Progenitor cell of endocrine pancreas (in vitro differentiated cells): ENCODE measurements around the gene LLGL2. TPM values are rescaled to one million over a fixed set of nuclear protein-coding genes. Genes with fewer than 3 reads are reported as not detected.

Experiments used
- DNase-seq: peaks from one replicate; pipeline ENCODE4 v3.0.0; 2021; ENCODE audit warnings: low spot score; ENCODE audit not compliant: unreplicated experiment
- H3K27ac Mint-ChIP-seq: 2 replicates; pipeline ENCODE4 v1.8.0; 2021; ENCODE audit warnings: mild to moderate bottlenecking, moderate library complexity, mixed read lengths
- H3K27me3 Mint-ChIP-seq: 2 replicates; pipeline ENCODE4 v1.8.0; 2021; ENCODE audit warnings: mixed read lengths
- H3K36me3 Mint-ChIP-seq: 2 replicates; pipeline ENCODE4 v1.8.0; 2022; ENCODE audit warnings: mixed read lengths; ENCODE audit not compliant: insufficient read depth
- H3K4me1 Mint-ChIP-seq: 2 replicates; pipeline ENCODE4 v1.8.0; 2021; ENCODE audit warnings: low read depth, mixed read lengths
- H3K4me3 Mint-ChIP-seq: 2 replicates; pipeline ENCODE4 v1.8.0; 2021; ENCODE audit warnings: low read depth, mild to moderate bottlenecking, moderate library complexity, mixed read lengths
- H3K9me3 Mint-ChIP-seq: 2 replicates; pipeline ENCODE4 v1.8.0; 2021; ENCODE audit warnings: low read depth, mixed read lengths
- total RNA-seq: library from RNA; stranded (reverse); gene quantifications from 2 replicates; pipeline ENCODE4 v1.2.1, GENCODE V29; 2021
- TF ChIP-seq, protein P1 (sequence below): fragments of 200-600 bp; sonication (generic); IDR thresholded peaks from one replicate; pipeline ENCODE4 v1.5.0; 2021; ENCODE audit warnings: antibody characterized with exemption, mild to moderate bottlenecking; ENCODE audit not compliant: unreplicated experiment

The LLGL2 gene
- total RNA-seq, 1 donor from 2014 or later, result 235 TPM

DNA sequence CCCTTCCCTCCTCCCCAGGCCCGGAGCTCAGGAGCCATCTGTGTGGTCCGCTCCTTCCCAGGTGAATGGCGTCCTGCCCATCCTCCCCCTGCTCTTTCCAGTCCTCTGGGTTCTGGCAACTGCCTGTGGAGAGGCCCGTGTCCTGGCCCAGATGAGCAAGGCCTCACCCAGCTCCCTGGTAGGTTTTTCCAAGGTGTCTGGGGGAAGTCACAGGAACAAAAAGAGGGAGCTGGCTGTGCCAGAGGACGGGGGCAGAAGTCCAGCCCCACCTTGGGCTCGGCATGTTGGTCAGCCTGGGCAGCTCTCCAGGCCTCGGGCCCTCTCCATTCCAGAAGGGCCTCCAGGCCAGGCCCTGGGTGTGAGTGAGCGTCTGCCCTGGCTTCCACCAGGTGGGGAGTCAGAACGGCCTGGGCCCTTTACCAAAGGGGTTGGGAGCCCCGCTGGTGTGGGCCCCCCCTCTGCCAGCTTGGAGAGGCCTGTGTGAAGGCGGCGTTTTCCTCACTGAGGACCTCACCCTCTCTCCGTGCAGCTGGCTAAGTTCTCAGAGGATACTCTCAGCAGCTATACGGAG is 35.2 kb upstream of the LLGL2 start:
- no peak for DNase-seq
- Mint-ChIP-seq H3K36me3 (peaks cover 1% of the 10 kb centered on the region), H3K27ac (no peak overlapping the region), H3K4me3 (no peak overlapping the region), H3K4me1 (no peaks in the 10 kb centered on the region), H3K27me3 (no peaks in the 10 kb centered on the region), H3K9me3 (no peaks in the 10 kb centered on the region)
- TF ChIP-seq, protein P1, sequence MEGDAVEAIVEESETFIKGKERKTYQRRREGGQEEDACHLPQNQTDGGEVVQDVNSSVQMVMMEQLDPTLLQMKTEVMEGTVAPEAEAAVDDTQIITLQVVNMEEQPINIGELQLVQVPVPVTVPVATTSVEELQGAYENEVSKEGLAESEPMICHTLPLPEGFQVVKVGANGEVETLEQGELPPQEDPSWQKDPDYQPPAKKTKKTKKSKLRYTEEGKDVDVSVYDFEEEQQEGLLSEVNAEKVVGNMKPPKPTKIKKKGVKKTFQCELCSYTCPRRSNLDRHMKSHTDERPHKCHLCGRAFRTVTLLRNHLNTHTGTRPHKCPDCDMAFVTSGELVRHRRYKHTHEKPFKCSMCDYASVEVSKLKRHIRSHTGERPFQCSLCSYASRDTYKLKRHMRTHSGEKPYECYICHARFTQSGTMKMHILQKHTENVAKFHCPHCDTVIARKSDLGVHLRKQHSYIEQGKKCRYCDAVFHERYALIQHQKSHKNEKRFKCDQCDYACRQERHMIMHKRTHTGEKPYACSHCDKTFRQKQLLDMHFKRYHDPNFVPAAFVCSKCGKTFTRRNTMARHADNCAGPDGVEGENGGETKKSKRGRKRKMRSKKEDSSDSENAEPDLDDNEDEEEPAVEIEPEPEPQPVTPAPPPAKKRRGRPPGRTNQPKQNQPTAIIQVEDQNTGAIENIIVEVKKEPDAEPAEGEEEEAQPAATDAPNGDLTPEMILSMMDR, result no peak

GRCh38 chr17:75490953-75491649 is 34.4 kb upstream of the LLGL2 start:
- Mint-ChIP-seq H3K36me3 (peaks cover 1% of the 10 kb centered on the region), H3K4me1 (no peaks in the 10 kb centered on the region), H3K9me3 (no peaks in the 10 kb centered on the region), H3K4me3 (no peak overlapping the region), H3K27me3 (no peaks in the 10 kb centered on the region), H3K27ac (no peak overlapping the region)
- TF ChIP-seq, protein P1, result no peak
- no peak for DNase-seq

- Mint-ChIP-seq H3K4me1 (no peaks in the 10 kb centered on the region), H3K4me3 (no peak overlapping the region), H3K27ac (no peak overlapping the region)
Measured at GRCh38 chr17:75491680-75492079, 33.8 kb upstream of the LLGL2 start.

DNA sequence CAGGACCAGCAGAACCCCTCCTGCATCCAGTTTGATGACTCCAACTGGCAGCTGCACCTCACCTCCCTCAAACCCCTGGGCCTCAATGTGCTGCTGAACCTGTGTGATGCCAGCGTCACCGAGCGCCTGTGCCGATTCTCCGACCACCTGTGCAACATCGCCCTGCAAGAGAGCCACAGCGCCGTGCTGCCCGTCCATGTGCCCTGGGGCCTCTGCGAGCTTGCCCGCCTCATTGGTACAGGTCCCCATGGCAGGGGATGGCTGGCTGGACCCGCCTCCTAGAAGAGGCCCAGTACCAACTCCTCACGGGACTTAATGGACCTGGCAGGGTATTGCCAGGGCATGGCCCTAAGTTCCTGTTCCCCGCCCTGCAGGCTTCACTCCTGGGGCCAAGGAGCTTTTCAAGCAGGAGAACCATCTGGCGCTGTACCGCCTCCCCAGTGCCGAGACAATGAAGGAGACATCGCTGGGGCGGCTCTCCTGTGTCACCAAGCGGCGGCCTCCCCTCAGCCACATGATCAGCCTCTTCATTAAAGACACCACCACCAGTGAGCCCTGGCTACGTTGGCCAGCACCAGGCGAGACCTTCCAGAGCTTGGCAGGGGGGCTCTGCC is 32.8 kb upstream of the LLGL2 start:
- Mint-ChIP-seq H3K27me3 (no peaks in the 10 kb centered on the region), H3K36me3 (peaks cover 1% of the 10 kb centered on the region), H3K27ac (no peak overlapping the region), H3K4me3 (no peak overlapping the region), H3K4me1 (no peaks in the 10 kb centered on the region), H3K9me3 (no peaks in the 10 kb centered on the region)
- TF ChIP-seq, protein P1, result no peak
- no peak for DNase-seq

More at GRCh38 chr17:75491680-75492079, 33.8 kb upstream of the LLGL2 start:
- H3K36me3 Mint-ChIP-seq, result peaks cover 1% of the 10 kb centered on the region
- no peaks in the 10 kb centered on the region for H3K27me3 Mint-ChIP-seq
- TF ChIP-seq, protein P1, result no peak
- H3K9me3 Mint-ChIP-seq, result no peaks in the 10 kb centered on the region
- no peak for DNase-seq

- H3K4me3 Mint-ChIP-seq, result no peak overlapping the region
- H3K4me1 Mint-ChIP-seq, result no peaks in the 10 kb centered on the region
- DNase-seq, result no peak
- H3K27ac Mint-ChIP-seq, result no peak overlapping the region
- H3K36me3 Mint-ChIP-seq, result peaks cover 1% of the 10 kb centered on the region
- TF ChIP-seq, protein P1, result no peak
- H3K27me3 Mint-ChIP-seq, result no peaks in the 10 kb centered on the region
- no peaks in the 10 kb centered on the region for H3K9me3 Mint-ChIP-seq
Measured at GRCh38 chr17:75493476-75494129, 31.9 kb upstream of the LLGL2 start.
